HG03159 (cell line): ENCODE measurements around the gene UBQLN1.

Experiments
- ATAC-seq: cut with Tn5 transposase; IDR thresholded peaks from one replicate; pipeline ENCODE4 v1.9.1; 2021; ENCODE audit warnings: mild to moderate bottlenecking, moderate library complexity; ENCODE audit not compliant: unreplicated experiment

UBQLN1 gene

GRCh38 chr9:83691492-83691891 lies 16.3 kb downstream of the UBQLN1 start:
- no peak for ATAC-seq

DNA sequence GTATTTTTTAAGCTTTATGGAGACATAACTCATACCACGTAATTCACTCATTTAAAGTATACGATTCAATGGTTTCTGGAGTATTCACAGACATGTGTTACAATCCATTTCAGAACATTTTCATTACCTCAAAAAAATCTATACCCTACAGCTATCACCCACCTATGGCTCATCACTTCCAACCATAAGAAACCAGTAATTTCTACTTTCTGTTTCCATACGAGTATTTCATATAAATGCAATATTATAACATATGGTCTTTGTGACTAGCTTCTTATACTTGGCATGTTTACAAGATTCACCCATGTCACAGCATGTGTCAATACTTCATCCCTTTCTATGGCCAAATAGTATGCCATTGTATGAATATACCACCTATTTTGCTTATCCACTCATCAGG lies 18.8 kb downstream of the UBQLN1 start:
- ATAC-seq = no peak

DNA sequence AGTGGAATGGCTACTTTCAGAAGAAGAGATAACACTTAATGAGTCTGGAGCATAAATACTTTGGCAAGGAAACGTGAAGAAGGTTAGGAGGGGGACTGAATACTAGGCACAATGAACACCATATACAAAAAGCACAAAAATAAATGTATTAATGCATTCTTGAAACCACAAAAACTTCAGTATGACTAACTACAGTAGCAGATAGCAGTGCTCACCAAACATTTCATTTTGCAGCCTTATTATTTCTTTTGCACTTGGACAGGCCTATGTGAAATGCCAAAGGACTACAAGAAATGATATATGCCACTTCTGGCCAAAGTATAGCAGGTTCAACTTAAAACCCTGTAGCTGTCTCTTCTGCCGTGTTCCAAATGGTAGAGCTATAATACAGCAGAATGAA lies 26.3 kb downstream of the UBQLN1 start:
- ATAC-seq = no peak

GRCh38 chr9:83680233-83680632 lies 27.5 kb downstream of the UBQLN1 start:
- no peak for ATAC-seq

DNA sequence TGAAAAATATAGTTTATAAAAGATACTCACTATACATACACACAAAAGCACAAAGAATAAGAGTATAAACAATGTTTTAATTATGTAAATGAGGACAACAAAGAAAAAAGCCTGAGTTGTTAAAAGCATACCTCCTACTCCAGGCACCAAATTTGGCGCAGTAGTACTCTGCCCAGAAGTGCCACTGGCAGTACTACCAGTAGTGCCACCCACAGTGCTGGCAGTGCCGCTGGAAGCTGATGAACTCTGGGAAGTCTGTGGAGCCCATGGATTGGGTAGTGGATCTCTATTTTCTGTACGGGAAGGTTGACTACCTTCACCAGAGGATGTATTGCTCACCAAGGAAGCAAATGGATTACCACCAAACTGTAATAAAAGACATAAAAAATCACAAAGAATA lies 30.2 kb downstream of the UBQLN1 start:
- no peak for ATAC-seq

- ATAC-seq = no peak
These were observed 32.3 kb downstream of the UBQLN1 start for GRCh38 chr9:83675466-83675865.

GRCh38 chr9:83671451-83671850 lies 36.3 kb downstream of the UBQLN1 start:
- ATAC-seq = no peak

DNA sequence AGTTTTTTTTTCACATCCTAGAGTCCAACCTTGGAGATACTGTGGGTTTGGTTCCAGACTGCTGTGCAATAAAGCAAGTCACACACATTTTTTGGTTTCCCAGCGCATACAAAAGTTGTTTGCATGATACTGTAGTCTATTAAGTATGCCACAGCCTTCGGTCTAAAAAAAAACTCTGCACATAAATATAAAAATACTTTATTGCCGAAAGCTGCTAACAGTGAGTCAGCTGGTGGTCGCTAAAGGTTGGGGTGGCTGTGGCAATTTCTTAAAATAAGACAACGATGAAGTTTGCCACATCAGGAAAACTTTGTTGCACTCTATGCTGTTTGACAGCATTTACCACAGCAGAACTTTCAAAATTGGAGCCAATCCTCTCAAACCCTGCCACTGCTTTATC lies 37.4 kb downstream of the UBQLN1 start:
- no peak for ATAC-seq

- ATAC-seq = no peak
These were observed 38.7 kb downstream of the UBQLN1 start for GRCh38 chr9:83669067-83669466.

GRCh38 chr9:83665580-83666200 lies 42.1 kb downstream of the UBQLN1 start:
- peak; percentile 93 for ATAC-seq

DNA sequence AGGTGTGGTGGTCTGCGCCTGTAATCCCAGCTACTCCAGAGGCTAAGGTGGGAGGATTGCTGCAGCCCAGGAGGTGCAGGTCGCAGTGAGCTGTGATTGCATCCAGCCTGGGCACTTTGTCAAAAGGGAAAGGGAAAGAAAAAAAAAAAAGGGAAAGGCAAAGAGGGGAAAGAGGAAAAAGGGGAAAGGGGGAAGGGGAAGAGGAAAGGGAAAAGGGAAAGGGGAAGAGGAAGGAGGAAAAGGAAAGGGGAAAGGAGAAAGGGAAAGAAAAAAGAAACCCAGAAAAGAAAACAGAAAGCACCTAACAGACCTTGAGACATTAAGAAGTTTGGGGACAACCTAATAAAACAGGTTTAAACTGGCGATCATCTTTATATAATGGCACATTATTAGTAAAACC lies 44.8 kb downstream of the UBQLN1 start:
- no peak for ATAC-seq

GRCh38 chr9:83656952-83657351 lies 50.8 kb downstream of the UBQLN1 start:
- no peak for ATAC-seq

DNA sequence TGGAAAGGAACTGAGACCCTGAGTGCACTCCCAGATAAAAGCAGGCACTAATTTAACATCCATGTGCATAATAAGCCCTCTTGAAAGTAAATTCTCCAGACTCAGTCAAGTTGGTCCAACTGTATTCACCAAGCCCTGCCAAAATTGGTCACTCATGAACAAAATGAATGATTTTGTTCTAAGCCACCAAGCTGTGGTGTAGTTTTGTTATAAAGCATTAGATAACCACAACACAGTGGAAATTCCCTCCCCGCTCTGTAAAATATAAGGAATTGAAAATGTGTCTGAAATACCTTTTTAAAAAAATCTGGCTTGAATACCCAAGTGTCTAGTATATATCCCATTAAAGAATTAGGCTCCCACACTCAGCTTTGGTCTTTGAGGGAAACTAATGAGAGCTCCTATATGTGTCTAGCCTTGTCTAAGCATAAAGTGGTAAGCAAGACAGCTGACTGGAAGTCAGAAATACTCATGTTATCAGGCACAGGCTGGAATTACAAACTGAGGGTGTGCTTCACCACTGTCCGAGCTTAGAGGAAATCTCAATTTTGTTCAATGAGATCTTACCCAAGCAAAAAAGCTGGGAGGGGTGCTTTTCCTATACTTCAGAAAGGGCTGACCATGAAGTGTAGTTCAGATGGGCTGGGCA lies 51.6 kb downstream of the UBQLN1 start:
- peak; percentile 60 for ATAC-seq

GRCh38 chr9:83655433-83655832 lies 52.3 kb downstream of the UBQLN1 start:
- ATAC-seq = no peak

DNA sequence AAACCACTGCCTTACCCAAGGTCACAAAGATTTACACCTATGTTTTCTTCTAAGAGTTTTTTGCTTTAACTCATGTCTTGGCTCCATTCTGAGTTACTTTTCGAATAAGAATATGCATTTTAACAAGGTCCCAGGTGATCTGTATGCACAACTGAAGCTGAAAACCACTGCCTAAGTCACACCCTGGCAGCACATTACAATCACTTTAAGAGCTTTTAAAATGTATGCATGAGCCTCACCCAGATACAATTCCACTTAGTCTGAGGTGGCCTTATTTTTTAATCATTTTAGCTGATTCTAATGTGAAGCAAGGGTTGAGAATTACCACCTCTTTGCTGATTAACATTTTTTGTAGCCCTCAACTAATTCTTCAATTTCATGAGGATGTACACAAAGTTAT lies 55.3 kb downstream of the UBQLN1 start:
- ATAC-seq = no peak

- no peak for ATAC-seq
These were observed 56.2 kb downstream of the UBQLN1 start for GRCh38 chr9:83651558-83651957.

DNA sequence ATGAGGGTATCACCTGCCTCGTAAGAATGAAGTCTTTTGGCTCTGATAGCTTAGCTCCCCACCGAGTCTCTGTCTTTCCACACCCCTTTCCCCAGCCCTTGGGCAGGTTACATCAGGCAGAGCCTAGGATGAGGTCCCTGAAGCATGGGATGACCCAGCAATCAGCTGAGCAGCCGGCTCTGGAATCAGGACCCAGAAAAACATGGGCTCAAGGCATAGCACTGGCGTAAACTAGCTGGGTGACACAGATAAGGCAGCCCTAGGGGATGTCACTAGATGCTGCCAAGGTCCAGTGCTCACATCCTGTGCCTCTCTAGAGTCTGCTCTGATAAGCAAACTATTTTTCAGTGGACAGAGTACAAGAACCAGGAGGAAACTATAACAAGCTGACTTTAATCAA lies 58.2 kb downstream of the UBQLN1 start:
- ATAC-seq = no peak

DNA sequence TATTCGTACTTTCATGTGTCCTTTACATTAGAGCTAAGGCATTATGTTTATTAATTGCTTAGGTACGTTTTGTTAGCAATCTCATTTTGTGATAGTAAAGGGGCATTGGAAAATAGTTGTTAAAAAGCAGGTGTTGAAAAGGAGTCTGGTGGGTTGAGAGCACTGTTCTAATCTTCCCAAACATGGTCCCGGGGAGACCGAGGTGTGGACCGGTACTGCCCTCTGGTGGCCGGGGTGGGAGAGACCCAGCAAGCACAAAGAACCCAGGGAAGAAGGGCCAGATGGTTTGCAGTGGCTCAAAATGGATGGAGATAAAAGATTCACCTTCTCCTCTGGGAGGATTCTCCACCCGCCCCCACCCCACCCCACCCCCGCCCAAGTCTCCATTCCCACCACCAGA lies 58.7 kb downstream of the UBQLN1 start:
- peak; percentile 57 for ATAC-seq

GRCh38 chr9:83646500-83647239 lies 61.1 kb downstream of the UBQLN1 start:
- ATAC-seq = no peak

DNA sequence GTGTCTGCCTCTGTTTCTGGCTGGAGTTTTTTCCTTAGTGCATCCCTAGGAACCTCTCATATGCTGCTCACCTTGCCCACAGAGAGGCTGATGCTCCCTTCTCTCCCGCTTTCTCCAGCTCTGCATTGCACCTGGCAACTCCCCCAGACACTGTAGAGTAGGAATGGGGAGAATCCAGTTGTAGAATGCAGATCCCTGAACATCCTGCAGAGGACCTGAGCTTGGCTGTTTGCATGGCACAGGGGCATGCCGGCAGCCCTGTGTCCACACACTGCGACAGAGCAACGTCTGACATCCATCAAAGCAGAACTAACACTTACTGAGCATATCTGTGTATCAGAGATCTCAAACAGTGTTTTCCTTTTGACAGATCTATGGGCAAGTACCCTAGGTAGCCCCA lies 65.0 kb downstream of the UBQLN1 start:
- no peak for ATAC-seq

GRCh38 chr9:83639266-83639665 lies 68.5 kb downstream of the UBQLN1 start:
- no peak for ATAC-seq

- no peak for ATAC-seq
These were observed 70.4 kb downstream of the UBQLN1 start for GRCh38 chr9:83637389-83637788.
